Muscle of back (tissue), 11 donors: Measurements from ENCODE around the gene RGS16. TPM values are rescaled to one million over a fixed set of nuclear protein-coding genes. Genes with fewer than 3 reads are reported as not detected.
A peak's percentile ranks its signal among the peaks of the same experiment; 100 is the strongest.

Source experiments
- DNase-seq, 3 donors: peaks; one replicate each; pipeline versions ENCODE4 v3.0.0 to v3.0.0-alpha.2; 2013
- polyA plus RNA-seq, 10 donors: library from polyadenylated mRNA; unstranded; fragments of 120-200 nt; gene quantifications; one replicate each; pipeline ENCODE4 v1.2.1, GENCODE V29; 2013; ENCODE audit not compliant: insufficient read length in 10 of 10

RGS16 gene
- polyA plus RNA-seq, 10 donors = 5.0 to 26.6 (median 10.6) TPM

DNA sequence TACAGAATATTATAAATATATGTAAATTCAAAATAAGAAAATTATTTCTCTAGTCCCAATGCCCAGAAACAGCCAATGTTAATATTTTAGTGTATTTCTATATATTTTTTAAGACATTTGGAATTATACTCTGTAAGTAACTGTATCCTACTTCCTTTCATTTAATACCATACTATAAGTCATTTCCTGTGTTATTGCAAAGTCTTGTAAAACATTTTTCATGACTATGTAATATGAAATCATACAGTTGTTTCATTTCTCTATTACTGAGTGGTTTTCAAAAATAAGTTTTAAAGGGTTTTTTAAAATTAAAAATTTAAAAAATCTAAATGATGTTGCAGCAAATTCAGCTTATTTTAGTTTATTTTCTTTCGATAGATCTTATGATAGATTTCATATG lies 17.1 kb downstream of the RGS16 start:
- DNase-seq = no peak

DNA sequence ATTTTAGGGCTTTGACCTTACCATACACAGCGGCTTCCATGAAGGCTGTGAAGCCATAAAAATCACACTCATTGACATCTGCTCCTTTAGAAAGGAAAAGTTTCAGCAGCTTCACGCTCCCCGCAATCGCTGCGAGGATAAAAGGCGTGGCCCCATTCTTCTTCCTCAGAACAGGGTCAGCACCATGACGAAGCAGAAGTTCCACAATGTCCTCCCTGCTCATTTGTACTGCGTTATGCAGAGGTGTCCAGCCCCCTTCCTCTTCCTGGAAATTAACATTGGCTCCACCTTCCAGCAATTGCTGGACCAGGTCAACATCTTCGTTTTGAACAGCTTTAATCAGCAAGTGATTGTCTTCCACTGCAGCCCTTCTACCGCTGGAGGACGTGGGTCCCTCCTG lies 17.8 kb downstream of the RGS16 start:
- DNase-seq = no peak

DNA sequence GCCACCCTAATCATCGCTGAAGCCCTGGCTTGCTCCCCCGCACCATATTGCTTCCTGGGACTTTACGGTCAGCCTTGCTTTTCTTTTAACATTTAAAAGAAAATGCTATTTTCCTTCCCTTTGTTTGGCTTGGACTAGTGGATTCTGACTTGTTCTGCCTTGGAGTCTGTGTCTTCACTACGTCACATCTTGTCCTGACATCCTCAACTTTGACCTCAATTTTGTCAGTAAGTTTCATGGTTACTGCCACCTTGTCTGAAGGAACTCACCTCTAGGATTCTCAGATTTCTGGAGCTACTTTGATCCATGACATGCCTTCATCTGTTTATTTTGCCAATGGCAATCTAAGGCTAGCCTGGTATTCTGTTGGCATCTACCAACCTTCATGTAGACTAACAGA lies 19.4 kb downstream of the RGS16 start:
- no peak for DNase-seq

DNA sequence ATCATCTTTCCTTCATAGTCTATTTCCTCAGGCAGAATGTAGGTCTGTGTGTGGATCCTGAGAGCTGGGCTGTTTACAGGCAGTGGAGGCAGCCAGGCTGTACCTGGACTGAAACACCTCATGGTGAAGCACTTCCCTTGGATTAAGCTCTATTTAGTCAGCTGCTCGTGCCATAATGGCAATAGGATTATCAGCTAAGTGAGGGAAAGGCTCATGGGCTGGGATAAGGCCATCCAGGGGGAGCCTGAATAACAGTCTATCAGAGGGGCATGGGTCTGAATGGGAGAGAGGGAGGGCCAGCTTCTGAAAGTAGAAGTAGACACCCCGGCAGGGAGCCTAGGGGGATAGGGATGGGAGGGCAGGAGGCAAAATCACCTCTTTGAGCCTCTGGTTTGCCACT lies 23.5 kb downstream of the RGS16 start:
- DNase-seq = no peak

- DNase-seq = no peak
Observed at GRCh38 chr1:182575540-182576149, 28.5 kb downstream of the RGS16 start.

DNA sequence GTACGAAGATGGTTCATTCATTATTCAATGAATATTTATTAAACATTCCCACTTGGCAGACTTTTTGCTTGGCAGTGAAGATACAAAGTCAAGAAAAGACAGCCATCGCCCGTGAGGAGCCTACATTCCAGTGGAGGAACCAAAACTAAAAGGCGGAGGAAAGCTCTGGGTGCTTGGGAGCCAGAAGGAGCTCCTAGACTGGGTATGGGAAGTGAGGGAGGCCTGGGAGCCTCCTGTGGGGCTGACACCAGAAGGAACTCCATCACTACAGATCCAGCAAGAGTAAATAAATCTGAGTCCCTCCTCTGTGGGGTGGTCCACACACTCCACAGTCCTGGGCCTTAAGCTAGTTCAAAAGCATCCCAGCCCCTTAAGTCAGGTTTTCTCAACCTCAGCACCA lies 30.0 kb downstream of the RGS16 start:
- DNase-seq = no peak

GRCh38 chr1:182570611-182570970 lies 33.6 kb downstream of the RGS16 start:
- no peak for DNase-seq

- no peak for DNase-seq
Observed at GRCh38 chr1:182569939-182570610, 34.1 kb downstream of the RGS16 start.

DNA sequence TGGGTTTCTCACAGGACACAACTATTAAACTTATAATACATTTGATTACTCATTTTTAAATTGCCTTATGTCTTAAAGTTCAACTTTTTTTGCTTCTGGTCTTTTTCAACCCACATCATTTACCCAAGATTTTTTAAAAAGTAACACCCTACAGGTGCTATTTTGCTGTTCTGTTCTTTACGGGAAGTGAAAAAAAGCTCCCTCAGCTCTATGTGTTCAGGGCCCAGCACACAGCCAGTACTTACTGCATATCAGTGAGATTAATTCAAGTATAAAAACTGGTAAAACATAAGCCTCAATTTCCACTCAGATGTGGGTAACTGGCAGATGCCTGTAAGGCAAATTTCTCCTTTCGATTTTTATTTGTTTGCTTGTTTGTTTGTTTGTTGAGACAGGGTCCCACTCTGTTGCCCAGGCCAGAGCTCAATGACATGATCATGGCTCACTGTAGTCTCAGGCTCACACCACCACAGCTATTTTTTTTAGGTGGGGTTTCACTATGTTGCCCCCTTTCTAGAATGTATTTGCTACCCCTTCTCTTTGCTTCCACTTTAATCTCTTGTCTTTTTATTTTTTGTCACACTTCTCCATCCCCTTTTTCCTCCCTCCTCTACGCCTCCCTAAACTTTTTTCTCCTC lies 35.4 kb downstream of the RGS16 start:
- DNase-seq = no peak

DNA sequence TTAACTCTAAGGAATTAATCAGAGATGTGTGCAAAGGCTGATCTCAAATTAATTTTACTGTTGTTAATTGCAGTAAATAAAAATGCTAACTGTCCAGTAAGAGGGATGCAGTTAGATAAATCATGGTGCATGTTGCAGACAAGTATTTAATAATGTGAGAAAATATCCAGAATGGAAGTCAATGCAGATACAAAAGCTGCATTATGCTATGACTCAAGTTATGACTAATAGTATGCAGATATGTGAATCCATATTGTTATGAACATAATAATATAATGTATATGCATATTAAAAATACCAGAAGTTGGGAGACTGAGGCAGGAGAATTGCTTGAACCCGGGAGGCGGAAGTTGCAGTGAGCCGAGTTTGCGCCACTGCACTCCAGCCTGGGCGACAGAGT lies 36.6 kb downstream of the RGS16 start:
- no peak for DNase-seq

DNA sequence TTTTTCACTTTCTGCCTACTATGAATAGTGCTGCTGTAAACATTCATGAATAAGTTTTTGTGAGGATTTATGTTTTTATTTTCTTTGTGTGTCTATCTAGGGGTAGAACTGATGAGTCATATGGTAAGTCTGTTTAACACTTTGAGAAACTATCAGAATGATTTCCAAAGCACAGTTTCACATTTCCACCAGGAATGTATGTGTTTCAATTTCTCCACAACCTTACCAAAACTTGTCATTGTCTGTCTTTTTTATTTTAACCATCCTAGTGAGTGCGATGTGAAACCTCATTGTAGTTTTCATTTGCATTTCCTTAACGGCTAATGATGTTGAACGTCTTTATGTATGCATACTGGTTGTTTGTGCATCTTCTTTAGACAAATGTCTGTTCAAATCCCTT lies 38.7 kb downstream of the RGS16 start:
- DNase-seq = no peak

DNA sequence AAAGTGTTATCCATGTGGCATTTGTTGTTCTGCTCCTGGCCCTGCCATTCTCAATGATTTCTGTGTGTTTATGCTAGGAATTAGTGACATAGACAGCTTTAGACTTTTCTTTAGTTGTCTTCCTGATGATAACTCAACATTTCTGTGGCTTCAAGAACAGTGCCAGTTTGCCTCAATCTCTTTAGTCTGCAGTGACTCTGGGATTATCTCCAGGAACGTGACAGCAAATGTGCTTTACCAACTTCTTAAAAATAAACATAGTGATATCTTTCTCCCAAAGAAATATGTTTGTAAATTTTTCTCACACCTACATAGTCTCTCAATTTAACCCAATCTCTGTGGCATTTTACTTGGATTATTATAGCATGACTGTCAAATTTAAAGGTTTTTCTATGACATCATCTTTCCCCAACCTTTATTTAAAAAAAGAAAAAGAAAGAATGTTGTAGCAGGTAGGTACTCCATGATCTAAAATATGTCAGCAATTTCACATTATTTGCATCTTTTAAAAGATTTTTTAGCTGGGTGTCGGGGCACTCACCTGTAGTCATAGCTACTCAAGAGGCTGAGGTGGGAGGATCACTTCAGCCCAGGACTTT lies 39.7 kb downstream of the RGS16 start:
- DNase-seq = no peak

DNA sequence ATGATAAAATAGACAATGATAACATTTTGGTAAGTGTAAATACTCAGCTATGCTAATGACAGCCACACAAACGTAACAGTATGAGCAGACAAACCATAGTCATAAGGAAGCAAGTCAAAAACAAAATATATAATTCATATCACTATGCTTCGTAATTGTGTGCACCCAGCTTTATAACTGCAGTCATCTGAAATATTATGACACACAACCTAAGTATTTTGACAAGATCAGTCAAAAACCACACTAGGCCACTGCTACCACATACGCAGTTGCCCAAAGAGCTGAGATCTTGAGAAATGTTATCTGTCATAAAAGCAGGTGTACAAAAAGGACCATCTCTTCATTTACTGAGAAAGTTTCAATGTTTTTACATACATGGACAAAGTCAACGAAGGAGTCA lies 41.1 kb downstream of the RGS16 start:
- DNase-seq = no peak

DNA sequence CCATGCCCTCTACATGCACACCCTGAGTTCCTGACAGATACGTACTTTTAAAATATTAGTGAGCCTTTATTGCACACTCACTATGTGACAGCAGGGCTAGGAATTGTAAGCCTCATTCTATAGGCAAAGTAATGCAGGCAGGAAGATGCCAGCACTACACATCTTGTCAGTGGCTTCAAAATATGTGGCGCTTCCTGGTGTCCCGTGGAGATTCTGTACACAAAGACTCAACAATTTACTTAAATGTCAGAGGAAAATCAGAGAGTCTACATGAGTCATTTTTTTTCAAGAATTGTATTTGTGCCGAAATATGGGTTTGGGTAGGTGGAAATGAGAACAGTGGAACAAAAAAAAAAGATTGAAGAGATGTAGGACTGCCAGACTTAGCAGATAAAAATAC lies 42.7 kb downstream of the RGS16 start:
- DNase-seq = no peak

GRCh38 chr1:182560392-182560984 lies 43.7 kb downstream of the RGS16 start:
- peak in 1 of 3 donors; percentile 6 for DNase-seq

- DNase-seq = no peak
Observed at GRCh38 chr1:182556279-182556678, 47.9 kb downstream of the RGS16 start.

DNA sequence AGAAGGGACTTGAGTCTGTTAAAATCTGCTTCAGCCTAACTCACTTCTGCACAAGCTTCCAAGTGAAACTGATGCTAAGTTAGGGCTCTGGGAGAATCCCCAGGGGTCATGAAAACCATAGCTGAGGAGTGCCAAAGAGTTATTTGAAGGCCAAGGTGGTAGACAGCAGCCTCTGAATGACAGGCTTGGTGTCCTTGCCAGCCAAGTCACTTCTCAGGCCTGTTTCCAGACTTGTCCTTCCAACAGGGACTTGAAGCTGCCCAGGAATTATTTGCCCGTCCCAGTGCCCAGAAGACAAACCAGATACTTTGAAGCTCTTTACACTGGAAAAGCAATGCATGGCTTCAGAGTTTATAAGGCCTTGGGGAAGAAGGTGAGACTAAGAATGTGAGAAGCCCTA lies 48.7 kb downstream of the RGS16 start:
- no peak for DNase-seq

DNA sequence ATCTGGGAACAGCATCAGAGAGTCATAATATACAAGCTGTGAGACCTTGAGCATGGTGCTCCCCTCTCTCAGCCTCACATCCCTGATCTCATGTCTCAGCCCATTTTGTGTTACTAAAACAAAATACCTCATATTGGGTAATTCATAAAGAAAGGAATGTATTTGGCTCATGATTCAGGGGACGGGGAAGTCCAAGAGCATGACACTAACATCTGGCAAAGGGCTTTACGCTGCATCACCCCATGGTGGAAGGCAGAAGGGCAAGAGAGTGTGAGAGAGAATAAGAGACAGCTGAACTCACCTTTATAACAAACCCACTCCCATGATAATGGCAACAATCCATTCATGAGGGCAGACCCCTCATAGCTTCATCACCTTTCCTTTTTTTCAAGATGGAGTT lies 51.7 kb downstream of the RGS16 start:
- DNase-seq = no peak

DNA sequence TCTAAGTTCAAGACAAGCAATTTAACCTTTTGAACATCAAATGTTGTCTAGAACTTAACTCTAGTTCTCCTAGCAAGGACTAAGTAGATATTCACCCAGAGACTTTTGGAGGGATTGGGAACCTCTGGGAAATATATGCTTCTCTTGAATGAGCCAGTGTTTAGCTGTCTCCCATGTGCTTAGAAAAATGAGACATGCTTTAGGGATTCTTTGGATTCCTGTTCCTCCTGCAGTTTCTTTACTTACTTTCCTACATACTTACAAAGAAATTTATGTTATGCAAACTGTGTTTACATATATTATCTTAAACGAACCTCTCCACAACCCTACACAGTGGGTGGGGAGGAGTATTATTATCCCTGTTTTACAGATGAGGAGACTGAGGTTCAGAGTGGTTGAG lies 54.4 kb downstream of the RGS16 start:
- no peak for DNase-seq

GRCh38 chr1:182549346-182549745 lies 54.8 kb downstream of the RGS16 start:
- no peak for DNase-seq
